ENCODE data around the gene CDH2. TPM values are rescaled to one million over a fixed set of nuclear protein-coding genes. Genes with fewer than 3 reads are reported as not detected.

The CDH2 gene
- total RNA-seq, 4 donors from 2014 or later: 0.13 to 0.95 (median 0.64) TPM

DNA sequence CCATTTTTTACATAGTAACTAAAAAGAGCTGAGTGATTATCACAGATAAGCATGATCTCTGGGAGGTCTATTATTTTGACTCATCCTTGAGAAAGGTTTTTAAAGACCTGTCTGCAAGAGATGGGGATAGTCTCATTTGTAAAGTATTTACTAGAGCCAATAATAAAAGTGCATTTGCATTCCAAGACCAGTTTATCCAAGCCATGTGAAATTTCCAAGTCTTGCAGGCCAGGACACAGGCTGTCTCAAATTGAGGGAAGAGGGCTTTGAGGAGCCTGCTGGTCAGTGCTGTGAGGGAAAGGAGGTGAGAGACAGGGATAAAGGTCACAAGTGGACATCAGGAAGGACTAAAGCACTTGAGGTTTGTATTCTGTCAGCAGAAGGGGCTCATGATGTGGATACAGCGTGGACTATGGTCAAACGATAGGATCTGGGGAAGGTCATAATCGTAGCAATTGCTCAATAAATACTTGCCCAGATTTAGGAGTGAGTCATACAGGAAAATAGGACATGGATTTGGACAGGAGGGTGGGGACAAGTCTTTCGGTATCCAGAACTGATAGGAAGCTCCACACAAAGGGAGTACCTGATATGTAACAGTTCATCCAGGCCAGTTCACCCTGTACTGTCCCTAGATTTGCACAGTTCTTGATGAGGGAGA, 6.6 kb upstream of the CDH2 start:
- no peak for TF ChIP-seq POLR2A (IDR thresholded peaks at IDR 0.05)
- no peak for TF ChIP-seq CTCF (IDR thresholded peaks at IDR 0.05)
- intact Hi-C loops (cut with DNase I; ENCODE audit: low total_unique reads): no loop called here
- no peak for DNase-seq (ENCODE audit: low spot score in 2 of 2)
- WGBS, 2 donors: 71% methylated on average over 4 of the region's 4 CpGs
- H3K4me3 ChIP-seq (ENCODE audit: low read depth, poor library complexity, severe bottlenecking): no peak overlapping the region

DNA sequence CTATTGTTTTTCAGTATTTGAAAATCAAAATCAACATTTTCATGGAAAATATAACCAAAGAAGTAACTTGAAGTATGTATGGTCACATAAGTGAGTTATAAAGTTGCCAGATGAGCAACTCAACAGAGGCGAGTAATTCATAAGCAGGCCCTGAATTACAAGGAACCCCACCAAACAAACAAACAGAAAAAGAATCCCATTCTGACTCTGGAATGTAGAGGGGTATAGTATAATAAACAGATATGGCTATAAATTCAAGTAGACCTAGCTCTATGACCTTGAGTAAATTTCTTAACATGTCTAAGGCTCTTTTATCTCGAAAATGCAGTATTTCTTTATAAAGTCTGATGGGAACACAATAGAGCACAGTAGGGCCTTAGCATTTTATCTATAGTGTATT, 4.7 kb upstream of the CDH2 start:
- WGBS, 2 donors: 76 to 80% methylated on average over 2 of the region's 2 CpGs
- intact Hi-C loops (cut with DNase I; ENCODE audit: low total_unique reads): no loop called here
- DNase-seq (ENCODE audit: low spot score in 2 of 2): no peak
- no peak overlapping the region for H3K4me3 ChIP-seq (ENCODE audit: low read depth, poor library complexity, severe bottlenecking)
- no peak for TF ChIP-seq POLR2A (IDR thresholded peaks at IDR 0.05)
- TF ChIP-seq CTCF (IDR thresholded peaks at IDR 0.05): no peak

DNA sequence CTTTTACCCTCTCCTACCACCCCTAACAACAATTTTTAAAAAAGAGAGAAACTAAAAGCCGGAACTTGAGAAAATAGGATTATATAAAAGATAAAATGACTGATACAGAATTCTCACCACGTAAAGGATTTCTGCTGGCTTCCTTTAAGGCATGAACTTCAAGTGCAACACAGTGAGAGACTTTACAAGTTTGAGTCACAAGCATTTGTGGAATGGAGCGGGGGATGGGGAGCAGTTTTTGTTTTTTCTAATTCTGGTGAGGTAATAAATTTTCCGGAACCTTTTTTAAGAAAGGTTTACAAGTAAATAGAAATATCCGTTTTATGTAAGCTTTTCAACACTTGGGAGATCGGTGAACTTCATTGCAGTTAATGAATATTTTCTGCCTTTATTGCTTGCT, 1.8 kb upstream of the CDH2 start:
- no peak for TF ChIP-seq POLR2A (IDR thresholded peaks at IDR 0.05)
- no peak overlapping the region for H3K4me3 ChIP-seq (ENCODE audit: low read depth, poor library complexity, severe bottlenecking)
- intact Hi-C loops (cut with DNase I; ENCODE audit: low total_unique reads): no loop called here
- WGBS, 2 donors: 46 to 50% methylated on average over 6 of the region's 6 CpGs
- DNase-seq (ENCODE audit: low spot score in 2 of 2): no peak

DNA sequence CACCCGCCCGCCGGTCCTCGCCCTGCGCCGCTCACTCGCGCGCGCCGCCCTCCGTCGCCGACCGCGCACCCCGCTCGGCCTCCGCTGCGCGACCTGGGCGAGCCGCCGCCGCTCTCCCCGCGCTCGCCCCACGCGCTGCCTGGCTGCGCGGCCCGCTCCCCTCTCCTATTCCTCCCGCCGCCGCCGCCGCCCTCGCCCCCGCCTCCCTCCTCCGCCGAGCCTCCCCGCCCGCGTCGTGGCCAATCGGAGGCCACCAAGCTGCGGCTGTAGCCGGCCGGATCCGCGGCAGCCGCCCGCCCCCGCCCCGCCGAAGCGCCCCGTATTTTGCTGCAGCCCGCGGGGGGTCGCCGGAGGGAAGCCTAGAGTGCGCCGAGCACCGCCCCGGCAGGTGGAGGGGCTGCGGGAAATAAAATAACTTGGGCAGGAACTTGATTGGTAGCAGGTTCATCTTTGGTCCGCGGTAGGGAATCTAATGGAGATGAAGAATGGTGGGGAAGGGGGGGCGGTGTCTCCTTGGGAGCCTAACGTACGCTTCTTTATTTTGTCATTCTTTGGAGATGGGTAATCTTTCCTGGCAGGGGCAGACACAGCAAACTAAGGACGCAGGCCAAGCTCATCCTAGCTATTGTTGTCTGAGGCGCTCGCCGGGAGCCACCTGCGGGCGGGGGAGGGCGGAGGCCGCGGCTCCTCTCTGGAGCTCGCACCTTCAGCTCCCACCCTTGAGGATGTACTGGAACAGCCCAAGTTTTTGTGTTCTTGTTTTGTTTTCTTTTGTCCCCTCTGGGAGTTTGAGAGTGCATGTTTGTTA, 1.1 kb upstream of the CDH2 start:
- H3K4me3 ChIP-seq (ENCODE audit: low read depth, poor library complexity, severe bottlenecking): peak overlapping the region; percentile 14
- 1% methylated on average over 48 to 53 of the region's 83 CpGs for WGBS, 2 donors
- DNase-seq (ENCODE audit: low spot score in 2 of 2): no peak
- intact Hi-C loops (cut with DNase I; ENCODE audit: low total_unique reads): no loop called here
- TF ChIP-seq POLR2A (IDR thresholded peaks at IDR 0.05): no peak
- TF ChIP-seq CTCF (IDR thresholded peaks at IDR 0.05): no peak

GRCh38 chr18:28176698-28176947, 307 bp downstream of the CDH2 start:
- WGBS, 2 donors: 0 to 1% methylated on average over 1 to 21 of the region's 38 CpGs
- DNase-seq (ENCODE audit: low spot score in 2 of 2): no peak
- peak overlapping the region; percentile 20 for H3K4me3 ChIP-seq (ENCODE audit: low read depth, poor library complexity, severe bottlenecking)
- TF ChIP-seq POLR2A (IDR thresholded peaks at IDR 0.05): no peak
- TF ChIP-seq CTCF (IDR thresholded peaks at IDR 0.05): no peak
- intact Hi-C loops (cut with DNase I; ENCODE audit: low total_unique reads): no loop called here

DNA sequence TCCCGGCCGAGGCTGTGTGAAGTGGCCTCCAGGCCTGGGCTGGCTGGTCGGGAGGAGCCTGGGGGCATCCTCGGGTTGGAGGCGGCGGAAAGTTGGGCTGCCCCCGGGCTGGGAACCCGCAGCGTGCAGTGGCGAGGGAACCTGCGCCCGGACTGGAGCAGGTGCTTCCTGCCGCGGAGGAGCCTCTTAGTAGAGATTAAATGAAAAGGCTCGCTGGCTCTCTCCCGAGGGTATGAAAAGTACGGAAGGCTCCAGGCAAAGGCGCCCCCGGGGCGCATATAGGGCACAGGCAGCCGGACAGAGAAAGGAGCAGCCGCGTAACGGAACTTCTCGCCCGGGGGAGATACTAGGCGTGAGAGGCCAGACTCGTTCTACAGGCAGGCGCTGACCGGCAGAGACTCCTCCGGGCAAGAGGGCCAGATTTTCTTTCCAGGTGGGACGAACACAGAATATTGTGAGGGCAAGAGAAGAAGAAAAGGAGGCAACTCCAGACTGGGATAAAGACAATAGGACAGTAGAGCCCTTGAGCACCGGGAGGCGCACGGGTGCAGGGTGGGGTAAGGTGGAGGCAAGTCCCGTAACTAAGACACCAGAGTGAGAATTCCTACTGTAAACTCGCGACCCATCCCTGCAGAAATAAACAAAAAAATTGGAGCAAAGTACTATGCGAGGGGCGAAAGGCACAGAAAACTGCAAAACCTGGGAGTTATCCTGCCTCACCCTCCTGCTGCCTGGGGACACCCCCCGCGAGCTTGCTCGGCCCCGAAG, 816 bp downstream of the CDH2 start:
- no peak for DNase-seq (ENCODE audit: low spot score in 2 of 2)
- intact Hi-C loops (cut with DNase I; ENCODE audit: low total_unique reads): no loop called here
- no peak overlapping the region for H3K4me3 ChIP-seq (ENCODE audit: low read depth, poor library complexity, severe bottlenecking)
- TF ChIP-seq POLR2A (IDR thresholded peaks at IDR 0.05) (no peak), CTCF (IDR thresholded peaks at IDR 0.05) (no peak)
- WGBS, 2 donors: 2% methylated on average over 42 to 43 of the region's 44 CpGs

Measured in lower leg skin (tissue), 4 donors.